ENCODE data around the gene TTLL6. TPM values are rescaled to one million over a fixed set of nuclear protein-coding genes. Genes with fewer than 3 reads are reported as not detected.

The TTLL6 gene
- total and polyA plus RNA-seq, 2 of the 8 experiments (the other 6 are each of a cell fraction or from before 2014, with no cell fraction given), result 2.6 to 4.3 TPM

- no peak for FAIRE-seq
- no peak overlapping the region for H3K18ac ChIP-seq (ENCODE audit: extremely low read depth, low read length)
- DNase-seq (ENCODE audit: low read depth in 1 of 2, low spot score in 2 of 2), result no peak
- H2BK5ac ChIP-seq (ENCODE audit: low read depth, low read length), result no peak overlapping the region
- peaks cover 3 to 13% (median 6%) of the 10 kb centered on the region in 4 experiments for H3K4me1 ChIP-seq (replicated peaks in 1 of 4; ENCODE audit: control insufficient read depth in 3 of 4, insufficient read depth in 4 of 4, low read length in 3 of 4)
- no peak overlapping the region for H2BK120ac ChIP-seq (replicated peaks; ENCODE audit: low read depth, low read length)
- no peak overlapping the region for H2BK20ac ChIP-seq (ENCODE audit: low read length)
- no peak overlapping the region for H4K91ac ChIP-seq (replicated peaks; ENCODE audit: insufficient read length, low read length)
- no peak overlapping the region for H3K9ac ChIP-seq (replicated peaks in 1 of 4; ENCODE audit: extremely low read depth in 1 of 4, low read depth in 3 of 4, low read length in 3 of 4)
- no peak overlapping the region for H2BK12ac ChIP-seq (ENCODE audit: low read depth, low read length)
- no peak overlapping the region for H3K4me3 ChIP-seq (ENCODE audit: extremely low read depth in 1 of 4, insufficient read depth in 2 of 4, low read depth in 3 of 4, low read length in 4 of 4)
- 0% methylated on average over 3 of the region's 3 CpGs; no CpG with 5 or more reads in 1 of the 2 experiments for WGBS, 2 experiments (ENCODE audit: extremely low coverage in 1 of 2, insufficient coverage in 1 of 2, insufficient read length in 1 of 2, insufficient replicate concordance in 2 of 2, low coverage in 1 of 2, low lambda C conversion rate in 2 of 2, missing lambda C conversion rate in 1 of 2)
- TF ChIP-seq CHD2 (IDR thresholded peaks at IDR 0.05; ENCODE audit: low read length) (no peak), BRCA1 (IDR thresholded peaks at IDR 0.05; ENCODE audit: low read depth, low read length) (no peak), CTBP2 (IDR thresholded peaks at IDR 0.05; ENCODE audit: borderline replicate concordance, insufficient read depth, insufficient read length, low read length) (no peak)
- H3K79me1 ChIP-seq (ENCODE audit: low read depth, low read length), result no peaks in the 10 kb centered on the region
- peaks cover 0 to 5% (median 0%) of the 10 kb centered on the region in 4 experiments; a peak in 1 of 8 replicates for H3K36me3 ChIP-seq (ENCODE audit: control insufficient read depth in 2 of 4, insufficient read depth in 4 of 4, low read length in 3 of 4)
- no peak overlapping the region for H4K8ac ChIP-seq (ENCODE audit: extremely low read depth, insufficient read depth, low read length)
- no peak overlapping the region for H4K5ac ChIP-seq (ENCODE audit: insufficient read length, low read depth, low read length)
- H4K20me1 ChIP-seq (replicated peaks in 1 of 2; ENCODE audit: control insufficient read depth in 1 of 2, insufficient read depth in 2 of 2, low read length in 2 of 2), result peaks cover 23 to 40% of the 10 kb centered on the region in 2 experiments
- no peak overlapping the region for H3K27ac ChIP-seq (ENCODE audit: low read depth, low read length)
- CTCF ChIA-PET (ENCODE audit: partially characterized antibody), result interaction anchor here (0.7 to 3.8 kb wide), 18 partner anchors 8 to 133 kb away, joined by 3 to 34 read pairs (median 4); partner anchors contain the start of gene PRAC2
- no peak overlapping the region for H3K23ac ChIP-seq (ENCODE audit: insufficient read length)
- POLR2A ChIA-PET (ENCODE audit: partially characterized antibody), result interaction anchor here (1.3 to 1.5 kb wide), 2 partner anchors 9 to 27 kb away, joined by 3 to 6 read pairs; partner anchors contain the start of gene PRAC2
- H3K4ac ChIP-seq (replicated peaks; ENCODE audit: insufficient read length, low read depth, low read length), result no peak overlapping the region
- peaks cover 93 to 100% (median 99%) of the 10 kb centered on the region in 4 experiments for H3K27me3 ChIP-seq (replicated peaks in 1 of 4; ENCODE audit: control insufficient read depth in 3 of 4, extremely low read depth in 1 of 4, insufficient read depth in 3 of 4, low read length in 3 of 4)
- H2AK5ac ChIP-seq (ENCODE audit: low read depth, low read length), result no peak overlapping the region
- H2BK15ac ChIP-seq (ENCODE audit: low read length), result no peak overlapping the region
- H3K9me3 ChIP-seq (ENCODE audit: insufficient read depth in 2 of 2, low read depth in 1 of 2, low read length in 1 of 2), result no peaks in the 10 kb centered on the region
- no peak overlapping the region for H3K4me2 ChIP-seq (ENCODE audit: insufficient read depth in 1 of 2, low read depth in 2 of 2, low read length in 2 of 2)
- no peak overlapping the region for H3K56ac ChIP-seq (replicated peaks; ENCODE audit: insufficient read length, low read depth, low read length)
- no peak overlapping the region for H3K14ac ChIP-seq (ENCODE audit: insufficient read length)
- no peaks in the 10 kb centered on the region for H3K79me2 ChIP-seq (ENCODE audit: control insufficient read depth in 1 of 2, insufficient read depth in 2 of 2, low read length in 2 of 2)
- no peak overlapping the region for H2AFZ ChIP-seq (ENCODE audit: low read length)
- H3K23me2 ChIP-seq (ENCODE audit: low read depth, low read length), result peaks cover 2% of the 10 kb centered on the region; the same call in 1 of the 2 replicates
These were observed 65.9 kb downstream of the TTLL6 start for GRCh38 chr17:48751172-48751571.
